ENCODE data around the gene SCUBE1. TPM values are rescaled to one million over a fixed set of nuclear protein-coding genes. Genes with fewer than 3 reads are reported as not detected.

Gene SCUBE1
- total RNA-seq, 4 donors from 2014 or later = 0.38 to 4.0 (median 2.1) TPM

GRCh38 chr22:43252319-43252718 is 90.9 kb downstream of the SCUBE1 start:
- H3K9me3 ChIP-seq = no peaks in the 10 kb centered on the region
- no peak for DNase-seq
- H3K27me3 ChIP-seq = no peaks in the 10 kb centered on the region
- no peak overlapping the region for H3K4me3 ChIP-seq
- H3K27ac ChIP-seq = no peak overlapping the region
- H3K4me1 ChIP-seq = no peaks in the 10 kb centered on the region
- WGBS, 2 donors = 80 to 96% methylated on average over 4 to 5 of the region's 10 CpGs
- no peaks in the 10 kb centered on the region for H3K36me3 ChIP-seq
- intact Hi-C loops (cut with DNase I) = no loop called here
- no peak for TF ChIP-seq POLR2A (IDR thresholded peaks at IDR 0.05)

GRCh38 chr22:43249789-43250471 is 93.2 kb downstream of the SCUBE1 start:
- WGBS, 2 donors = 69 to 74% methylated on average over 7 to 11 of the region's 16 CpGs
- Histone ChIP-seq H3K4me1 (no peaks in the 10 kb centered on the region), H3K9me3 (no peaks in the 10 kb centered on the region), H3K27ac (no peak overlapping the region), H3K27me3 (no peaks in the 10 kb centered on the region), H3K4me3 (no peak overlapping the region), H3K36me3 (no peaks in the 10 kb centered on the region)
- TF ChIP-seq, protein P1, sequence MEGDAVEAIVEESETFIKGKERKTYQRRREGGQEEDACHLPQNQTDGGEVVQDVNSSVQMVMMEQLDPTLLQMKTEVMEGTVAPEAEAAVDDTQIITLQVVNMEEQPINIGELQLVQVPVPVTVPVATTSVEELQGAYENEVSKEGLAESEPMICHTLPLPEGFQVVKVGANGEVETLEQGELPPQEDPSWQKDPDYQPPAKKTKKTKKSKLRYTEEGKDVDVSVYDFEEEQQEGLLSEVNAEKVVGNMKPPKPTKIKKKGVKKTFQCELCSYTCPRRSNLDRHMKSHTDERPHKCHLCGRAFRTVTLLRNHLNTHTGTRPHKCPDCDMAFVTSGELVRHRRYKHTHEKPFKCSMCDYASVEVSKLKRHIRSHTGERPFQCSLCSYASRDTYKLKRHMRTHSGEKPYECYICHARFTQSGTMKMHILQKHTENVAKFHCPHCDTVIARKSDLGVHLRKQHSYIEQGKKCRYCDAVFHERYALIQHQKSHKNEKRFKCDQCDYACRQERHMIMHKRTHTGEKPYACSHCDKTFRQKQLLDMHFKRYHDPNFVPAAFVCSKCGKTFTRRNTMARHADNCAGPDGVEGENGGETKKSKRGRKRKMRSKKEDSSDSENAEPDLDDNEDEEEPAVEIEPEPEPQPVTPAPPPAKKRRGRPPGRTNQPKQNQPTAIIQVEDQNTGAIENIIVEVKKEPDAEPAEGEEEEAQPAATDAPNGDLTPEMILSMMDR (IDR thresholded peaks at IDR 0.05) = no peak
- TF ChIP-seq POLR2A (IDR thresholded peaks at IDR 0.05) = no peak
- intact Hi-C loops (cut with DNase I) = no loop called here
- no peak for DNase-seq

GRCh38 chr22:43247546-43248260 is 95.5 kb downstream of the SCUBE1 start:
- intact Hi-C loops (cut with DNase I) = no loop called here

DNA sequence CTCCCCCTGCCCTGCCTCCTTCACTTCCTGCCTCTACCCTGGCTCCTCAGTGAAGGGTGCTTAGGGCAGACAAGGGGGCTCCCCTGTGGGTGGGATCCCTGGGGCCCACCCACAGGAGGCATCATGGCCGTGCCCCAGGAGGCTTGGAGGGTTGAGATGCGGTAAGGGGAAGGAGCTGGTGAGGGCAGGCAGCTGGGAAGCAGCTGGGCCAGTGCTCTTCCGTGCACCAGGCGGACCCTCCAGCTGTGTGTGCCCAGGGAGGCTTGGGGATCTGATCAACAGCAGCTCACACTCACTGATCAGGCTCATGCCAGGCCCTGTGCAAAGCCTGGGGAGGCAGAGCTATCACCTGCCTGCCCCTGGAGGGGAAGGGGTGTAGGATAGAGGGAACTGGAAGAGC is 97.0 kb downstream of the SCUBE1 start:
- H3K27ac ChIP-seq = no peak overlapping the region
- H3K27me3 ChIP-seq = no peaks in the 10 kb centered on the region
- H3K4me3 ChIP-seq = no peak overlapping the region
- no peak for TF ChIP-seq POLR2A (IDR thresholded peaks at IDR 0.05)
- TF ChIP-seq, protein P1 (IDR thresholded peaks at IDR 0.05) = no peak
- no peaks in the 10 kb centered on the region for H3K36me3 ChIP-seq
- H3K9me3 ChIP-seq = no peaks in the 10 kb centered on the region
- no CpG with 5 or more reads among the region's 4 CpGs for WGBS, 2 donors
- no peaks in the 10 kb centered on the region for H3K4me1 ChIP-seq
- intact Hi-C loops (cut with DNase I) = no loop called here
- DNase-seq = no peak

More at GRCh38 chr22:43247546-43248260, 95.5 kb downstream of the SCUBE1 start:
- H3K9me3 ChIP-seq = no peaks in the 10 kb centered on the region
- H3K36me3 ChIP-seq = no peaks in the 10 kb centered on the region
- H3K4me3 ChIP-seq = no peak overlapping the region
- no peak for DNase-seq
- no peaks in the 10 kb centered on the region for H3K4me1 ChIP-seq
- no peak overlapping the region for H3K27ac ChIP-seq
- WGBS, 2 donors = 55 to 84% methylated on average over 5 to 7 of the region's 10 CpGs
- no peak for TF ChIP-seq POLR2A (IDR thresholded peaks at IDR 0.05)
- TF ChIP-seq, protein P1 (IDR thresholded peaks at IDR 0.05) = no peak
- H3K27me3 ChIP-seq = no peaks in the 10 kb centered on the region

DNA sequence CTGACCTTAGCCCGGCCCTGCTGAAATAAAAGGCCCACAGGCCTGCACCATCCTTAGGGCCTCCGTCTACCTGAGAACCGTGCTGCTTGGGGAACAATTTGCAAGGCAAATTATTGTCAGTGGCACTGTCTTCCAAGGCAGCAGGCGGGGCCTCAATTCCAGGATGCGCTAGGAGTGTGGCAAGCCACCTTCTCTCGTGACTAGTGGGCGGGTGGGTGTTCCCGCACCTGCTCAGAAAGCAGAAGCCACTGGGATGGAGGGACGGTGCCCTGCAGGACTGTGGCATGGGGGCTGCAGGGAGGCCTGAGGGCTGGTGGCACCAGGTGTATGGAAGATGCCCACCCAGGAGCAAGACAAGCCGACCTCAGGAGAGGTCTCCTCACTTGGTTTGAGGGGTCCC is 97.5 kb downstream of the SCUBE1 start:
- DNase-seq = no peak
- WGBS, 2 donors = 72% methylated on average over 2 of the region's 10 CpGs; no CpG with 5 or more reads in 1 of the 2 donors
- Histone ChIP-seq H3K4me3 (no peak overlapping the region), H3K27me3 (no peaks in the 10 kb centered on the region), H3K36me3 (no peaks in the 10 kb centered on the region), H3K27ac (no peak overlapping the region), H3K4me1 (no peaks in the 10 kb centered on the region), H3K9me3 (no peaks in the 10 kb centered on the region)
- TF ChIP-seq POLR2A (IDR thresholded peaks at IDR 0.05) = no peak
- TF ChIP-seq, protein P1 (IDR thresholded peaks at IDR 0.05) = no peak
- intact Hi-C loops (cut with DNase I) = no loop called here

All from esophagus squamous epithelium (tissue), 5 donors.